GOT3 (cell line): ENCODE results near the gene FAM162A.

Experiments used
- DNase-seq: peaks from one replicate; lab custom pipeline; 2025; ENCODE audit warnings: mixed read lengths; lab: John Stamatoyannopoulos, UW

The FAM162A gene

DNA sequence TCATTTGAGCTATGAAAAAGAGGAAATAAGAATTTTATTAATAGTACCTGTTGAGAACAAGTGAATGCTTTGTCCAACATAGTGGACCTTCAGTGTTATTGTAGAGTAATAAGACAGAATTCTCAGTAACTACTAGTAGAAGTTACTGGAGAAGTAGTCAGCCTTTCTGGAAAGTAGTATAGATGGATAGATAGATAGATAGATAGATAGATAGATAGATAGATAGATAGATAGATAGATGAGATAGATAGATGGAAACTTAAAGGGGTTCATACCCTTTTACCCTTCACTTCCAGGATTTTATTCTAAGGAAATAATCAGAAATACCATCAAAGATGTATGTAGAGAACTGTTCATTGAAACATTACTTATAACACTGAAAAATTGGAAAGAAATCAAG is 5.2 kb downstream of the FAM162A start:
- no peak for DNase-seq

GRCh38 chr3:122389892-122390291 is 5.9 kb downstream of the FAM162A start:
- DNase-seq = no peak

- DNase-seq = no peak
Observed at GRCh38 chr3:122390665-122391064, 6.7 kb downstream of the FAM162A start.

- no peak for DNase-seq
Observed at GRCh38 chr3:122391681-122392446, 7.9 kb downstream of the FAM162A start.

- DNase-seq = no peak
Observed at GRCh38 chr3:122392868-122393844, 9.2 kb downstream of the FAM162A start.

DNA sequence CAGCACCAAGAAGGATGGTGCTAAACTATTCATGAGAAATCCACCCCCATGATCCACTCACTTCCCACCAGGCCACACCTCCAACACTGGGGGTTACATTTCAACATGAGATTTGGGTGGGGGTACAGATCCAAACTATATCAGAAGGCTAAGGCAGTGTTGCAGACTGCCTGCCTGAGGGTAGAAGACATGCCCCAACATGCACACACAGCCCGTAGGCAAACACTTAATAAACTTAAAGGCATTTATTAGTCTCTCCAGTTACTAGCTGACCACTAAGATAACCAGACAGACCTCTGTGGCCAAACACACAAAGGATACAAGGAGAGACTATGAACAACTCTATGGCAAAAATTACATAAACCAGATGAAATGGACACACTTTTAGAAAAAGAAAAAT is 10.2 kb downstream of the FAM162A start:
- DNase-seq = no peak

GRCh38 chr3:122395582-122395981 is 11.6 kb downstream of the FAM162A start:
- no peak for DNase-seq

GRCh38 chr3:122396511-122396910 is 12.5 kb downstream of the FAM162A start:
- no peak for DNase-seq

DNA sequence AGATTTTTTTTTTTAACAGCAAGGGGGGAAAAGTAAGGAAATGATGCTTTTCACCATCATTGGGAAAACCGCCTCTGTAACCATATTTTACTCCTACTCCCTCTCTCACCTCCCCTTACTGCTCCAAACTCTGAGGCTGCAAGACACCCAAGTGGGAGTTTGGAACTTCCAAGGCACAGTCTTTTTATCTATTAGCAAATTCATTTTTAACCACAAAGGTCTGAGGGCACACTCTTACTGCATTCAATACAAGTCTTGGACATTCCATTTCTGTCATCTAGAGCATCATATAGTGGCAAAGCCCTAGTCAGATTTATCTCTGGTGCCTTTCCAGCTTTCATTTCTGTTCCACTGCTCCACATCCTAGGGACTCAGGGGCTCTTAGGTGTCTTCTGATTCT is 13.2 kb downstream of the FAM162A start:
- no peak for DNase-seq

DNA sequence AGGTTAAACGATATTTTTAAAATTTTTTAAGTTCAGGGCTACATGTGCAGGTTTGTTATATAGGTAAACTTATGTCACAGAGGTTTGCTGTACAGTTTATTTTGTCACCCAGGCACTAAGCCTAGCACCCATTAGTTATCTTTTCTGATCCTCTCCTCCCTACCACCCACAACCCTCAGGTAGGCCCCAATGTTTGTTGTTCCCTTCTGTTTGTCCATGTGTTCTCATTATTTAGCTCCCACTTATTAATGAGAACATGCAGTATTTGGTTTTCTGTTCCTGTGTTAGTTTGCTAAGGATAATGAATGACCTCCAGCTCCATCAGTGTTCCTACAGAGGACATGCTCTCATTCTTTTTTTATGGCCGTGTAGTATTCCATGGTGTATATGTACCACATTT is 14.9 kb downstream of the FAM162A start:
- DNase-seq = no peak

DNA sequence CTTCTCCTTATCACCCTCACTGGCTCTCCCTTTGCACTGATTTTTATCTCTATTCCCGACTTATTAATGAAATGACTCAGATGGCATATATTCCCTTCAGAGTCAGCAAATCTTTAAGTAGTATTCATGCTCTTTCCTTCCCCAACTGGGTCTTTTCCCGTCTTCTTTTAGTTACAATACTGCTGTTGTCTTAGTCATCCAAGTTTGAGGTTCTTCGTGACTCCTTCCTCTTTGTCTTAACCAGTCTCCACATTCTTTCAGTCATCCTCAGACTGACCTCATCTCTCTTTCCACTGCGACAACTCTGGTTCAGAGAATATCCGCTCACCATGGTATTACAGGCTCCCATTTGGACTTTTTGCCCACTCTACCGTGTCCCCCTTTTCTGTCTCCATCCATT is 19.5 kb downstream of the FAM162A start:
- no peak for DNase-seq

DNA sequence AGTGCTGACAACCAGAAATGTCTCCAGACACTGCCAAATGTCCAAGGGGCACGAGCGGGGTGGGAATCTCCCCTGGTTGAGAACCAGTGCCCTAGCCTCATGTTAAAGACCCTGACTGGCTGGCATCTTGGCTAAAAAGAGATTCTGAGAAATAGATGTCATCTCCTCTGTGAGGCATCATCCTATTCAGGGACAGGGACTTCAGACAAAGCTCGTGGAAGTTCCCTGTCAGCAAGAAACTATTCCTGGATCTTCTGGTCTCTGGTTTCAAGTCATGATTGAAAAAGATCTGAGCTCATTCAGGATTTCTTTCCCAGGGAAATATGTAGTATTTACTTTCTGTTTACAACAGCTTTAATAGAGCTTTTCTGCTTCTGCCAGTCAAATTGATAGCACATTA is 21.0 kb downstream of the FAM162A start:
- no peak for DNase-seq

GRCh38 chr3:122406198-122406597 is 22.2 kb downstream of the FAM162A start:
- no peak for DNase-seq

DNA sequence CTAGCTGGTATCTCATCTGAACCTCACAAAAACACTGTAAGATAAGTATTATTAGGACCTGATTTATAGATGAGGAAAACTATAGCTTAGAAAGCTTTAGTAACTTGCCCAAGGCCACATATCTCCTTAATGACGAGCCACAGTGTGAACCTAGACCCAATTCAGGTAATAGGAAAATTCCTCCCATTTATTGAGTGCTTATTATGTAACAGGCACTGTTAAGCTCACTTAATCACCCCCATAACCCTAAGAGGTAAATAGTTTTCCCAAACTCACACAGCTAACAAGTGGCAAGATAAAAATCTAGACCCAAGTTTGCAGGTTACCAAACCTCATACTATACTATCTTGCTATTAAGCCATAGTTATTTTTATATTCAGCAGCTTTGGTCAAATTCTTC is 24.0 kb downstream of the FAM162A start:
- DNase-seq = no peak

DNA sequence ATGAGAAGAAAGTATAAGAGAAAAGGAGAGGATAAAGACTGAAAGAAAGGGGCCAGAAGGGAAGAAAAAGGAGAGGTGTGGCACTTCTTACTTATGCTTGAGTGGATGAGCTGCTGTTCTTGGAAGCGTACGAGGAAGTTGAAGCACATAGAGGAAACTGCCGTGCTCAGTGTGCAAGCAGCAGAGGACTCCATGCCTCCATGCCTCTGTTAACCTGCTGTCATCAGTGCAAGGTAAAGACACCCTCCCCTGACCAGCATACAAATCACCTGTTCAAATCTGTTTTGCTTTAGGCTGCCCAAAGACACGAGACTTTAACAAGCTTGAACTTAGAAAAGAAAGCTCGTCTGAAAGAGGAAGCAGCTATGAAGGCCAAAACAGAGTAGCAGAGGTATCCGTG is 25.5 kb downstream of the FAM162A start:
- no peak for DNase-seq

DNA sequence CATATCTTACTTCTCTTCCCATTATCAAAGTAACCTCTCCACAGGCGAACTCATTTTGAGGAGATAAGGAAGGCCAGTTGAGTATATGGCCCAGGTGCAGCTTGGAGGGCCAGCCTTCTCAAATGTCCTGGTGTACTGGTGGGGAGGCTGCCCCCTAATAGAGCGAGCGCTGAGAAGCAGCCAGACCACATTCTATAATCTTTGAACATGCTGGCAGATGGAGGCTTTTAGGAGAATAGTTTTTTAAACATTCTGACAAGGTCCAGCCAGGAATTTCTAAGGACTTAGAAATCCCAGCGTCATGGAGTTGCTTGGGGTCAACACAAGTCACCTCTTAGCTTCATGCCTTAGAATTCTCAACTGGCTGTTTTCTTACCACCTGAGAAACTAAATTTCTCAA is 26.1 kb downstream of the FAM162A start:
- no peak for DNase-seq

GRCh38 chr3:122410639-122411038 is 26.7 kb downstream of the FAM162A start:
- DNase-seq = no peak

DNA sequence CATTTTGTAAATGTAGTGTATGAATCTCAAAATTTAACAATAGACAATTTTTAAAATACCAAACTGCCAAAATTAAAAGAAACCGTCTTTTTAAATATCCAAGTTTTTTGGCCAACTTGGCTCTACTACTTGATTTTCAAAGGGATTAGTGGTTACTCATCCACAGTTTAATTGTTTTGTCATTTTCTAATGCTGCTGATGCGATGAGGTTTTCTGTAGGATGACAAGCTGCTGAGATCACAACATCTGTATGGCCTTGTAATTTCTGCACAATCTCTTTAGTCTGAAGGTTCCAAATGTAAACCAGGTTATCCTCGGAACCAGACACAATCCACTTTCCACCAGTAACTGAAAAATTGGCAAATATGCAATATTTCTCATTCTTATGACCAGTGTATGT is 30.4 kb downstream of the FAM162A start:
- no peak for DNase-seq

DNA sequence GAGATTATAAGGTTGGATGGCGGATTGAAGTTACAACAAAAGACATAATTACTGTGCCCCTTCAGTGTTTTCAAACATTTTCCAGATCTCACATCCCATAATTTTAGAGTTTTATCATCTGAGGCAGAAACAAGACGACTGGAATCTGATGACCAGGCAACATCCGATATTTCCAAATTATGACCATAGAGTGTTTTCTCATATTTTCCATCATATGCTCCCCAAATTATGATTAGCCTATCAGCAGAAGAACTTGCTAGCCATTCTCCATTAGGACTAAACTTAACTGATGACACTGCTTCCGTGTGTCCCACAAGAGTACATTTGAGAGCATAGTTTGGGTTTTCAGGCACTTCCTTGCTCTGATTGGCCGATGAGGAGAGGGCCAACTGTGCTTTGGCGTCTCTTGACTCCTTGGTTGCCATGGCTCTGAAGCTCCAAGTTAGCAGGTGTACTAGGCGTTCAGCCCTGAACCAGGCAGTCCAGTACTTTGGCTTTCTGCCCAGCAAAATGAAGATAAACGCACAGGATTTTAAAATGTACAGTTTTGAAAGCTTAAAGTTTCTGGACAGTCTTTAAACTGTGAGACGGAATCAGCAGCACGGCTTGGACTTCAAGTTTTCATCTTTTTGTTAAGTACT is 31.2 kb downstream of the FAM162A start:
- no peak for DNase-seq

DNA sequence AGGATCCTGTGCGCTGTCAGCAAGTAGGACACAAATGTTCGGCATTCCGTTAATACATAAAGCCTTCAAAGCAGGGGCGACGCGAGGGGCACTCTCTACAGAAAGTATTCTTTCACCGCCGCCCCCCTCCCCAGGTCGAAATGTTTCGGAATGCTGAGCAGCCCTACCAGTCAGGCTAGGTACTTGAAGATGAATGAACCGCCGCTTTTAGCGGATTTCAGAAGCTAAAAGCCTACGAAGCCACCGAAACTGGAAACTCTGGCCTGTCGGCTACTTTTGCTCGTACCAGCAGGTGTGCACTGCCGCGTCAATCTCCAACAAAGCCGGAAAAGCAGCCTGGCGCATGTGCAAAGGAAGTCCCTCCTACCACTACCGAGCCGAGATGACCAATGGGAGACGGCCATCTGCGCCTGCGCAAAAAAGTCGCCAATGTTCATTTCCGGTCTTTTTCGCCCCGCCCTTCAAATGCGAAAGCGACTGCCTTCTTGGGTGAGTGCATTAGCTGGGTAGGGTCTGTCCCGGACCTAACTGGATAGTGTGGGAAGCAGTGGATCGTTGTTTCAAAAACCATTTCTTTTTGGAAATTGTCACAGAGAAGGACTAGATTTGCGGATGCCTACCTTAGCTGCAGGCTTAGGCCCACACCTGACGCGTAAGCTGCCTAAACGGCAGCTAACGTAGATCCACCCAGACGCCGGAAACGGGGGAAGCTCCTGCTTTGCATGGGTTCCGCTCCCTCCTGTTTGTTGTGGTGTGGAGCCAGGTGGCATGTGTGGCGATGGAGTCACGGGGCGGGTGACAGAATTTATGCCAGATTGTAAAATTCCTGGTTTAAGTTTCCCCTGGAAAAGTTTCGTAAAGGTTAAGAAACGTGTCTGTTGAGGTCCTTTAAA is 32.0 kb downstream of the FAM162A start, which contains the start of gene WDR5B:
TSS of gene WDR5B (minus strand) at position 301 of the 893 bp plus-strand sequence. CDS start 534 bp downstream, outside the sequence.
- no peak for DNase-seq

DNA sequence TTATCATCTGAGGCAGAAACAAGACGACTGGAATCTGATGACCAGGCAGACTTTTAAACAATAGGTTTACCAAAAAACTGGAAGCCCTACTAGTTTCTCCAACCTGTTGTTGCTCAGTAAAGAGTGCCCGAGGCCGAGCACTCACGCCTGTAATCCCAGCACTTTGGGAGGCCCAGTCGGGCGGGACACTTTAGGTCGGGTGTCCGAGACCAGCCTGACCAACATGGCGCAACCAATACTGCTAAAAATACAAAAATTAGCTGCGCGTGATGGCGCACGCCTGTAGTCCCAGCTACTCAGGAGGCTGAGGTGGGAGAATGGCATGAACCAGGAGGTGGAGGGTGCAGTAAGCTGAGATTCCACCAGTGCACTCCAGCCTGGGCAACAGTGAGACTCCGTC is 33.0 kb downstream of the FAM162A start:
- no peak for DNase-seq
